Measurements from ENCODE around the gene GJD4.

DNA sequence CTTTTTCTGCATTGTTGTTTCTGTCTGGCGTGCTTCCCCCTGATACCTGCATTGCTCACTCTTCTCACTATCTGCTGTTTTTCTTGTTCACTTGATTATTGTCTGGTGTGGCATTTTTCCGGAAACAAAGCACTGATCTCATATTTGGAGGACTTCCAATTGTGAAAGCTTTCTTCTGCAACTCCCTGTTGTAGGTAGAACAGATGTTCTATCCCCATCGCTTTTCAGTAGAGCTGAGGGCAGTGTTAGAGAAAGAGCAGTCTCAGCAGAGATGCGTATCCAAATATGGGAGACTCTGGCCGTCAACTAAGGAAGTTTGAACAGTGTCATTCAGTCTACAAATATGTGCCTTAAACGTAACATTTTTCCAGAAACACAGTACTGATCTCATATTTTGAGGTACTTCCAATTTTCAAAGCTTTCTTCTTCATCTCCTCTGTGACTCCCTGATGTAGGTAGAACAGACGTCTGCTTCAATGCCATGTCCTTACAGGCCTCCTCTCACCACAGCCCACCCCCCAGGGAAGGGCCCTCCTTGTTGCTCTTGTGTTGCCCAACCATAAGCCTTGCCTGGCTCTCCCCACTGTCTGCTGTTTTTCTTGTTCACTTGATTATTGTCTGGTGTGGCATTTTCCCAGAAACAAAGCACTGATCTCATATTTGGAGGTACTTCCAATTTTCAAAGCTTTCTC, 27.1 kb upstream of the GJD4 start:
- TF ChIP-seq, protein P1, sequence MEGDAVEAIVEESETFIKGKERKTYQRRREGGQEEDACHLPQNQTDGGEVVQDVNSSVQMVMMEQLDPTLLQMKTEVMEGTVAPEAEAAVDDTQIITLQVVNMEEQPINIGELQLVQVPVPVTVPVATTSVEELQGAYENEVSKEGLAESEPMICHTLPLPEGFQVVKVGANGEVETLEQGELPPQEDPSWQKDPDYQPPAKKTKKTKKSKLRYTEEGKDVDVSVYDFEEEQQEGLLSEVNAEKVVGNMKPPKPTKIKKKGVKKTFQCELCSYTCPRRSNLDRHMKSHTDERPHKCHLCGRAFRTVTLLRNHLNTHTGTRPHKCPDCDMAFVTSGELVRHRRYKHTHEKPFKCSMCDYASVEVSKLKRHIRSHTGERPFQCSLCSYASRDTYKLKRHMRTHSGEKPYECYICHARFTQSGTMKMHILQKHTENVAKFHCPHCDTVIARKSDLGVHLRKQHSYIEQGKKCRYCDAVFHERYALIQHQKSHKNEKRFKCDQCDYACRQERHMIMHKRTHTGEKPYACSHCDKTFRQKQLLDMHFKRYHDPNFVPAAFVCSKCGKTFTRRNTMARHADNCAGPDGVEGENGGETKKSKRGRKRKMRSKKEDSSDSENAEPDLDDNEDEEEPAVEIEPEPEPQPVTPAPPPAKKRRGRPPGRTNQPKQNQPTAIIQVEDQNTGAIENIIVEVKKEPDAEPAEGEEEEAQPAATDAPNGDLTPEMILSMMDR (IDR thresholded peaks at IDR 0.05): no peak
- TF ChIP-seq POLR2A (IDR thresholded peaks at IDR 0.05): no peak

Data from esophagus squamous epithelium (tissue), 4 donors.